ENCODE data around the gene THBS2.

DNA sequence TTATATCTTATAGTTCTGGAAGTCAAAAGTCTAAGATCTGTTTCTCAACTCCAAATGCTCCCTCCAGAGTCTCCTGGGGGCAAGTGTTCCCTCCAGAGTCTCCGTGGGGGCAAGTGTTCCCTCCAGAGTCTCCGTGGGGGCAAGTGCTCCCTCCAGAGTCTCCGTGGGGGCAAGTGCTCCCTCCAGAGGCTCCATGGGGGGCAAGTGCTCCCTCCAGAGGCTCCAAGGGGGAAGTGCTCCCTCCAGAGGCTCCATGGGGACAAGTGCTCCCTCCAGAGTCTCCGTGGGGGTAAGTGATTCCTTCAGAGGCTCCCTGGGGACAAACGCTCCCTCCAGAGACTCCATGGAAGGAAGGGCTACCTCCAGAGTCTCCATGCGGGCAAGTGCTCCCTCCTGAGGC is 34.0 kb upstream of the THBS2 start:
- TF ChIP-seq, protein P1, sequence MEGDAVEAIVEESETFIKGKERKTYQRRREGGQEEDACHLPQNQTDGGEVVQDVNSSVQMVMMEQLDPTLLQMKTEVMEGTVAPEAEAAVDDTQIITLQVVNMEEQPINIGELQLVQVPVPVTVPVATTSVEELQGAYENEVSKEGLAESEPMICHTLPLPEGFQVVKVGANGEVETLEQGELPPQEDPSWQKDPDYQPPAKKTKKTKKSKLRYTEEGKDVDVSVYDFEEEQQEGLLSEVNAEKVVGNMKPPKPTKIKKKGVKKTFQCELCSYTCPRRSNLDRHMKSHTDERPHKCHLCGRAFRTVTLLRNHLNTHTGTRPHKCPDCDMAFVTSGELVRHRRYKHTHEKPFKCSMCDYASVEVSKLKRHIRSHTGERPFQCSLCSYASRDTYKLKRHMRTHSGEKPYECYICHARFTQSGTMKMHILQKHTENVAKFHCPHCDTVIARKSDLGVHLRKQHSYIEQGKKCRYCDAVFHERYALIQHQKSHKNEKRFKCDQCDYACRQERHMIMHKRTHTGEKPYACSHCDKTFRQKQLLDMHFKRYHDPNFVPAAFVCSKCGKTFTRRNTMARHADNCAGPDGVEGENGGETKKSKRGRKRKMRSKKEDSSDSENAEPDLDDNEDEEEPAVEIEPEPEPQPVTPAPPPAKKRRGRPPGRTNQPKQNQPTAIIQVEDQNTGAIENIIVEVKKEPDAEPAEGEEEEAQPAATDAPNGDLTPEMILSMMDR (IDR thresholded peaks at IDR 0.05), result no peak
- TF ChIP-seq EZH2phosphoT487 (IDR thresholded peaks at IDR 0.05) (no peak), EZH2 (IDR thresholded peaks at IDR 0.05) (no peak)
